Stimulated activated CD8-positive, alpha-beta memory T cell treated with anti-CD3 and anti-CD28 coated beads, Interleukin-15, amount 100 ng/mL, for 1 hour (primary cell): ENCODE measurements around the gene MBD5.

Experiments
- DNase-seq: peaks from one replicate; pipeline ENCODE4 v3.0.0-alpha.2; 2020; ENCODE audit warnings: low read depth

The MBD5 gene

DNA sequence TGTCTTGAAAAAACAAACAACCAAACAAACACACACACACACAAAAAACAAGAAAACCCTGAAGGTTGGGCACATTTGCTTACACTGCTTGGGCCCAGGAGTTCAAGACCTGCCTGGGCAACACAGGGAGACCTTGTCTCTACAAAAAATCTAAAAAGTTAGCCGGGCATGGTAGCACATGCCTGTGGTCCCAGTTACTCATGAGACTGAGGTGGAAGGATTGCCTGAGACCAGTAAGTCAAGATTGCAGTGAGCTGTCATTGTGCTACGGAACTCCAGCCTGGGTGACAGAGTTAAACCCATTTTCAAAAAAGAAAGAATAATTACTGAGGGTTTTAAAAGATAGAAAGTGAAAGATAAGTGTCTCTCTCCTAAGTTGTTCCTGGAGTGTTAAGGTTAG is 103.4 kb downstream of the MBD5 start:
- DNase-seq: no peak

DNA sequence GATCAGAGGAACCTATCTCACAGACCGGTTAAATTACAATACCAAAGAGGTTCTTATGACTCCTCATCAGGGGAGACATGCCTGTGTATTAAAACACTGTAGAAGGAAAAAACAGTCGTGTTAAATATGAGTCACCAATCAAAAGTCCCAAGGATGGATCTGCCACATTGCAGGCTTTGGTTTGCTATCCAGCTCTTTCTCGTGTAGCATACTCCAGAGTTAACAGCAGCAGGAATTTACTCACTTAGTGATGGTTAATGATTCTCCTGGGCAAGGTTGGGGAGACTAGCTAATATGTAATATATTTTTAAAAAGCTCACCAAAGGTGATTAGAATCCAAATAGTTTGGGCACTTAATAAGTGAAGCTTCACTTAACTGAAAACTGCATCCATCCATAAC is 109.7 kb downstream of the MBD5 start:
- no peak for DNase-seq

DNA sequence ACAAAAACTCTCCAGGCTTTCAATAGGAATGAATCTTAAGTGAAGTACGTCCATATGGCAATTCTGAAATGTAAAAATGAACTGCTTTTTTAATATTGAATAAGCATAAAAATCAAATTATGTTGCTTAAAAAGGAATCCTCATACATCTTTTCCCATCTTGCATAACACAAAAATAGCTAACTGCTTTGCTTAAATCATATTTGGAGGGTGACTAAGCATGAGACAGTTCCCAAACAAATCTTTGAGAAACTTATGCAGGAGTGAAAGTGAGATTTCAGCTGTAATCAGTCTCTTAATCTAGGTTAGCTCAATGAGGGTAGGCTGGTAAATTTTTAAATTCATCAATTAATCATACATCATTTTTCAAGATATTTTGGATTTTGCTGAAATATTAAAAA is 111.5 kb downstream of the MBD5 start:
- no peak for DNase-seq

DNA sequence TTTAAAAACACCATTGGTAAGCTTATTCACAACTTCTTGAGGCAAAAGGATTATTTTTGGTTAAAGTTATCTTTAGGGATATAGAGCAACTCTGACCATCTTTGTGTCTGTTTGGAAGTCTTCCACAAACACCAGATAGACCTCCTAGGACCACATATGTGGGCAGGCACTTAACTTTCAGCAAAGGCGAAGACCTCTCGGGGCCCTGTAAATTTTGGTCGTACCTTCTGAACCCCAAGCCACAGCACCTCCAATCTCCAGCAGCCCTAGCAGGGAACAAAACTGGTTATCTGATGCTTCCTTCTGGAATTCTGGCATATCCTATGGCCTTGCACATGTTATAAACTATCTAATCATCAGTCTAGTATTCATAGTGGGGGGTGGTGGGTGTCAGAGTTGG is 114.8 kb downstream of the MBD5 start:
- no peak for DNase-seq

DNA sequence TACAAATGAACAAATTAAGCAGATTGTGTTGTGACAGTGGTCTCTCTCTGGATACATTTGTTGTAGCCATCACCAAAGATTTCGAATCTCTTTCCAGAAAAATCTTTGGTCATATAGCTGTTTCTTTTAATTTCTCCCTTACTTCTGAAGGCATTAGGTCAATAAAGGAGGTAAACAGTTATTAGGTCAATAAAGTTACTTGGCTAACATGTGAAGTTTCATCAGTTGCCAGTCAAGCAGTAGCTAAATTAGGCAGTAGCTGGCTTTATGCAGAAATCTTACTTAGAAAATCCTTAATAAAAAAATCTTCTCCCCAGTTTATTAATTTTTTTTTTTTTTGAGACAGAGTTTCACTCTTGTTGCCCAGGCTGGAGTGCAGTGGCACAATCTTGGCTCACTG is 115.5 kb downstream of the MBD5 start:
- DNase-seq: no peak

DNA sequence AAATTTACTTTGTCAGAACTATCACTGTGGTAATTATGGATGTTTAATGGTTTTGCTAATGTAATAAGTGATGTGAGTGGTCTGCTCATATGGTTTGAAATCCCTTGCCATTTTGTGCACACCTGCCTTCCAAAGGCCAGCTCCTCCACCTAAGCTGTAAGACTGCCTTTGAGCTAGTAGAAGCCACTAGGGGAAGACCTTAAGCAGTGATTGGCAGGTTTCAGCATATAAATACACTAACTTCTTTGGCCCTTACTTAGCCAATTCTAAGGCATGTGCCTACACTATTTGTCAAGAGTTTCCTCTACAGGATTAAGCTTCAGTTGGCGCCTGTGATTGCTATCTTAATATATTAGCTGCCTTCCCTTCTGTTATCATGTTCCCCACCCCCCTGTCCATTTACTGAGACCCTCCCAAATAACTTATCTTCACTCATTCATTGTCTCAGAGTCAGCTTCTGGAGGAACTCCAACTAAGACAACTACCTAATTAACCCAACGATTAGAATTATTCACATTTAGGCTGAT is 141.1 kb downstream of the MBD5 start:
- DNase-seq: no peak

DNA sequence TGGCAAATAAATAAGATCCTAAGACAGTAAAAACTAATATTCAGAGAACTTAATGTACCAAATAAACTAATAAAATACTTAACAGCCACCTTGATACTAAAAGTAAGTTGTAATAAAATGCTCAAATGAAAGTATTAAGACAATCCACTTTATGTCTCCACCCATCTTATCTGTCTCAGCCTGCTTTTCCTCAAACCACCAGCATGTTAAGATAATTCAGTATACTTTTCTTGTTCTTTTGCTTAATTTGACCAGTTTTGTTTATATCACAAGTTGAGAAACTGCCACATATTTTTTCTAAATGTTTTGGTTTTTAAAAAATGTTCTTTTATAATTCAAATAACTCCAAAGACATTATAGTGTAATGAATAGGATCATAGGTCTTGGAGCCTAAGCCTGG is 142.0 kb downstream of the MBD5 start:
- no peak for DNase-seq

DNA sequence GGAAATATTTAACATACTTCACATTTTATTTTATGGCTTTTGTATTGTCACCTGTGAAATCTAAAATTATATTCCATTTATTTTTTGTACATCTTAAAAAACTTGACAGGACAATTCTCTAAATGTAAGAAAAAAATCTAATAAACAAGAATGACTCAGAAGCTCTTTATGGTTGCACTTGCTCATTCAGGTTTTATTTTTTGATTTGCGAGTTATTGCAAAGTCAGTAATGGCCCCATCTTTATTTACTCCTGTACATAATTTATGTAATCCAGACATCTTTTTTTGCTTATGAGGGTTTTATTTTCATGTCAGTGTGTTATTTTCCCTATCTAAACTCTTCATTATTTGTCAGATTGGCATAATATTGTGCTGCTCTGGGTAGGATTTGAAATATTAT is 145.1 kb downstream of the MBD5 start:
- no peak for DNase-seq

DNA sequence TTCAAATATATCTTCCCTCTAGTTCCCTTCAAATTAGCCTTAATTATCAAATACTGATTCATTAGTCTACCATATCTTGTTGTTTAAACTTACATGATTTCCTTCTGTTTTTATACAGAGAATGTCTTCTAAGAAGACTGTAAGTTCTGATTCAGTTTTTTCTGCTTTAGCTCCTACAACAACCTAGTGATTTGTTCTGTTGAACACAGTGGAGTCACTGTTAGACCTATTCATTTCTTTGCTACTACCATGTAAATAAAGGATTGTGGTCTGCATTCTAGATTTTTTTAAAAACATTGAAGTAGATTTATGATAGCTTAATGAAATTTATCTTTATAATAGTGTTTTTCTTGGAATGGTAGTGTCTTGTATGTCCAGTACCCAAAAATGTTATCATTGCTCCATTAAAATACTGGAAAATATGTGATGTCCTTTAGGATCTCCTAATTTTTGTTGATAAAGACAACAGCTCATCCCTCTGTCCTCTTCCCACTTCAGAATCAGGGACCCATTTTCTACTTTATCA is 146.4 kb downstream of the MBD5 start:
- no peak for DNase-seq

DNA sequence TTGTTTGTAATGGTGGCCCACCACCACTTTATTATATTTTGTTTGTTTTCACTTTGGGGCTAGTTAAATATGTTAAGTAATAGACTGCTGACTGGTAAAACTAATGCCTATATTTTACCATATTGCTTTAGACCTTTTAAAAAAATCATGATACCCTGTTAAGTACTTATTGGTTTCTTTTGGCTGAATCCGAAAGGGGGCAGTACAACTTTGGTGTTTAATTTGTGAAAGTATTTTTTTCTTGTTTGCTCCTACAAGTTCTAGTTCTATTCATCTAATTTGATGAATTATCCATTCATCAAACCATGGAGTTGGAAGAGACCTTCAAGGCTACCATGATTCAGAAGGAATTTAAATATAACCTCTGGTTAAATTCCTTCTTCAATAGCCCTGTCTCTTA is 147.0 kb downstream of the MBD5 start:
- no peak for DNase-seq

DNA sequence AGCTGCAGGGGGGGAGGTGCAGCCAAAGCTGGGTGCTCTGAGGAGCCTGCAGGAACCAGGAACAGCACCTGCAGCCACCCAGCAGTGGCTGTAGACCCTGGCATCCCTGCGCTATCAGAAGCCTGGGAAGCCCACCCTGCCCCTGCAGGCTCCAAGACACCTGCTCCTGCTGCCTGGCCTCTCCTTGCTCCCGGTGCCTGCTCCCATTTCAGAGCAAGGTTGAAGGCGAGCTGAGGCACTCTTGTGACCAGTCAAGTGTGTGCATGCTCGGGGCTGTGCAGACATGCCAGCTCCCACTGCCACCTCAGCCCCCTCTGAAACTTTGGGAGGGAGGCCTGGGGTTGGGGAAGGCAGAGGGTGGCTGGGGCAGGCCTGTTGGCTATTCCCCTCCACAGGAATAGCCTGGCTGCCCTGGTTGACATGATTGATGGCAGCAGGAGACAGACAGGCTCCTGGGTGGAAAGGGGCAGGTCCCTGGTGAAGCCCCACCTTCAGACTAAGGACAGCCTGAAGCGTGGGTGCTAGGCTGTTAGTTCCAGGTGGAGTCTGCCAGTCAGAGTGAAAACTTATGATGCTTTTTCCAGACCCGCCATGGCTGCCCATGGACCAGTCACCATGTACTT is 151.4 kb downstream of the MBD5 start:
- DNase-seq: no peak

DNA sequence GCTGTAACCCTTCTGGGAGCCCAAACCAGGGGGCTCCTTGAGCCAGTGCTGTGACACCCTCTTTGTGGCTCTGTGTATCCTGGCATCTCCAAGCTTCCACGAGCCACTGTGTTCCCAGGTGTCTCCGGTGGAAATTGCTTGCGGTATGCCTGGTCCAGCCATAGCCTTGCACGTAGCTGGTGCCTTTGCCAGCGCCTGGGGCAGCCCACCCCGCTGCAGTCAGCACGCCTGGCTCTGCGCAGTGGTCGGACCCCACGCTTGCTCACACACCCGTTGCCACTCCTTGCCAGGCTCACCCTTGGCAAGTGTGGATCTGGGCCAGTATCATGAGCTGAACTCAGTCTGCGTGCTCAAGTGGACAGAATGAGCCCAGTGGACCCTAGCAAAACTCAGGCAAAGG is 152.3 kb downstream of the MBD5 start:
- no peak for DNase-seq

DNA sequence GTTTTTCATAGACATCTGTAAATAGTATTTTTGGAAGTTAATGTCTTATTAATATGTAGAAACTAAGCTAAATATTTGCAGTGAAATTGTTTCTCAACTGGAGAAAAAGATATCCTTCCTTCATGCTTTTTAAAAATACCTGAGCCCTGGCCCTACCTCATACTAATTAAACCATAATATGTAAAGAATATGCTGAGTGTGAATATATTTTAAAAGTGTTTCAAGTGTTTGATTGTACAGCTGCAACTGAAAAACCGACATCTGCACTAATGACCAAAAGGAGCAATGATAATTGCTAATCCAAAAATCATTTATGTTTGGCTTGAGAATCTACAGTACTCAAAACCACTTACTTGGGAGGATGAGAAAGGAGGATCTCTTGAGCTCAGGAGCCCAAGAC is 156.7 kb downstream of the MBD5 start:
- DNase-seq: no peak

DNA sequence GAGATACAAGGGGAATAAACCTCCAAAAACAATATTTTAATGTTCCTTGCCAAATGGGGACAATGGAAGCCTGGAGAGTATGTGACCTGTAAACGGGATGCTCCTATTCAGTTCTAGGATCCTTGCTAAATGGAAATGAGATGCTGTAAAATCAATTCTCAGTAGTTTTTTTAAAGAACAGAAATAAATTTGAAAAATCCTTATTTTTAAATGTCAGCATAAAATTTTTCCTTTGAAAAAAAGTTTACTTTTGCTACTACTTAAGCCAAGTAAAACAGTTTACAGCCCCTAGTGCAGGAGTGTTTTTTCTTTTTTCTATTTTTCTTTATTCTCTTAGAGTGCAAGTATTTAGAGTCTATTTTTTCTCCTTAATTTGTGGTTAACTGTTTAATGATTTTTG is 158.8 kb downstream of the MBD5 start:
- no peak for DNase-seq

DNA sequence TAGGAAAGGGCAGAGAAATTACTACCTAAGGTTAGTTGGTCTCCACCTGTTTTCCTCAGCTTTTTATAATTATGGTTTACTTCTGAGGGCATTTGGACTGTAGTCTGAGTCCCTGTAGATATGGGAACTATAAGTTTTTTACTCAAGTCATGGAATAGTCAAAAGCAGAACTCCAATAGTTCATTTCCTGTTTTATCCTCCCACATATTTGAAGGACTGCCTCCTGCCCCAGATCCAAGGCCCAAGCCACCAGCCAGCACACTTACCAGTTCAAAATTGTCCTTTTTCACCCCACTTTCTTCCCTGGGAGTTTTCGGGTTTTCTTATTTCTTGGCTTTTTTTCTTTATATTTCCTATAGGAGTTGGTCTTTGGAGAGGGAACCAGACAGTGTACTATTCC is 164.1 kb downstream of the MBD5 start:
- no peak for DNase-seq

DNA sequence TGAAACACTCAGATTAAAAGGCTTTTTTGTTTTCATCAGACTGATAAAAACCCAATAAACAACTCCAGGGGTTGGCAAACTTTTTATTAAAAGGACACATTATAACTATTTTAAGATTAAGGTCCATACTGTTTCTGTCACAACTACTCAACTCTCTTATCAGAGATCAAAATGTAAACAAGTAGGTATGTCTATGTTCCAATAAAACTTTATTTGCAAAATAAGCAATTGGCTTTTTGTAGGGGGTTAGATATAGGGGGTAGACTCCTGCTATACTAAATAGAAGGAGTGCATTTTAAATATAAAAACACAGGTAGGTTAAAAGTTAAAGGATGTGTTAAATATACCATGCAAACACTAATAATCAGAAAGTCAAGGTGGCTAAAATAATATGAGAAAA is 174.0 kb downstream of the MBD5 start:
- no peak for DNase-seq

DNA sequence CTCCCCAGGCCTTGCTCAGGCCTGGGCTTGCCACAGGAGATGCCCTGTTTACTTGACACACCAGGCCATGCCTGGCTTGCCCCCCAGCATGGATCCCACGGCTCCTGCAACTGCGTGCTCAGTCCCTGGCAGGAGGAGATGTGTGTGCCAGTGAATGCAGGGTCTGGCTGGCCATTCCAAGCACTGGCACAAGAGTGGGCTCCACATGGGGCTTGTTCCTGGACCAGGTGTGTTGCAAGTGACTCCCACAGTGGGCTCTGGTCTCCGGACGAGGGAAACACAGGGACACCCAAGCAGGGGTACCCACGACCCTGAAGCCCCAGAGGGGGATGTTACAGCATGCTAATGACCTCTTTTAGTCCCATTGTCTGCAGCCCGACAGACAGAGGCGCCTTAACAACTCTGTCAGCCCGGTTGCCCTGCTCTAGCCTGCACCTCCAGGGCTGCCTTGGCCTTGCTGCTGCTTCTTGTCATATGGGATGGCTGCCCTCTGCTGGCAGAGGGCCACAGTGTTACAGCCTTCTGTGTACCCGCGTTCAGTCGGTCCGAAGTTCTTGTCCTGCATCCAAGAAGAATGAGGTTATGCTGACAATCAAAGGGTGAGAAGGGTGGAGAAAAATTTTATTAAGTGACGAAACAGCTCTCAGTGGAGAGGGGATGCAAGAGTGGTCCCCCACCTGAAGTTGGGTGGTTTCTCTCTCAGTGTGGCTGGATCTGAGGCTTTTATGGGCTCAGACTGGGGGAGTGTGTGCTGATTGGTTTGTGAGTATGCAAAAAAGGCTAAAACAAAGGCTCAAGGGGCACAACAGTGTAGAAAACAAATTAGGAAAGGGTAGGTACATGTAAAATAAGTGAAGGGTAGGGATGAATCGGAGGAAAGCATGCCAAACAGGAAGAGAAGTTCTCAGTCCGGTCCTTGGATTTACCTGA is 180.4 kb downstream of the MBD5 start:
- no peak for DNase-seq

DNA sequence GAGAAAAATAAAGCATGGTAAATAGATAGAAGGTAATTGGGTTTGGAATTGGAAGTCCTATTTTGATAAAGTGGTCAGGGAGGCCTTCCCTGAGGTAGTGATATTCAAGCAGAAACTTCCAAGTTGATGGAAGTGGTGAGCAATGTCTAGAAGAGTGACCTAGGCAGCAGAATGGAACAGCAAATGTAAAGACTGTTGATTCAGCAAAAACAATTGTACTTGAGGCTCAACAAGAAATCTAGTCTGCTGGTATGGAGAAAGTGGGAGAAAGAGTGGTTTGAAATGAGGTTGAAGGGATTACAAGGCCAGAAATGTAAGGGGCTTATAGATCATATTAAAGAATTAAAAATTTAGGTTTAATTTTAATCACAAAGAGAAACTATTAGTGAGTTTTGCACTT is 181.3 kb downstream of the MBD5 start:
- DNase-seq: no peak

DNA sequence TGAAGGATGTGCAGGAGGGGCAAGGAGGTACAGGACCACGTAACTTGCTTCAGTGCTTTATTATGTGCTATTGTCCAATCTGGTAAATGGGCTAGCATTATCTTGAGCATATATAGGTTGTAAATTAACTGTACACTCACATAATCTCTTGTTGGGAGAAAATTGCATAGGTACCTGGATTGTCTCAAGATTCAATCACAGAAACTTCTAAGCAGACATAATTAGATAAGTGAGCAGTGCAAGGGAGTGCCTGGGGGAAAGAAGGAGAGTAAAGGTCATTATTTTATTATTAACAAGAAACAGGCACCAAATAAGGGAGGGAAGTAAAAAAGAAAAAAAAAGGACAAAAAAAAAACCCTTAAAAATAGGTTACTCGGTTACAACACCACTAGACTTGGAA is 186.2 kb downstream of the MBD5 start:
- no peak for DNase-seq

DNA sequence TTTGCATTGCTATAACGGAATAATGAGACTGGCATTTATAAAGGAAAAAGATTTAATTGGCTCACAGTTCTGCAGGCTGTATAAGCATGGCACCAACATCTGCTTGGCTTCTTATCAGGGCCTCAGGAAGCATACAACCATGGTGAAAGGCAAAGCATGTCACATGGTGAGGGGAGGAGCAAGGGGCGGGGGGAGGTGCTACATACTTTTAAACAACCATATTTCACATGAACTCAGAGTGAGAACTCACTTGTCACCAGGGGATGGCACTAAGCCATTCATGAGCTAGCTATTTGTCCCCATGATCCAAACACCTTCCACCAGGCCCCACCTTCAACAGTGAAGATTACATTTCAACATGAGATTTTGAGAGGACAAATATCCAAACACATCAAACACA is 188.7 kb downstream of the MBD5 start:
- DNase-seq: no peak

DNA sequence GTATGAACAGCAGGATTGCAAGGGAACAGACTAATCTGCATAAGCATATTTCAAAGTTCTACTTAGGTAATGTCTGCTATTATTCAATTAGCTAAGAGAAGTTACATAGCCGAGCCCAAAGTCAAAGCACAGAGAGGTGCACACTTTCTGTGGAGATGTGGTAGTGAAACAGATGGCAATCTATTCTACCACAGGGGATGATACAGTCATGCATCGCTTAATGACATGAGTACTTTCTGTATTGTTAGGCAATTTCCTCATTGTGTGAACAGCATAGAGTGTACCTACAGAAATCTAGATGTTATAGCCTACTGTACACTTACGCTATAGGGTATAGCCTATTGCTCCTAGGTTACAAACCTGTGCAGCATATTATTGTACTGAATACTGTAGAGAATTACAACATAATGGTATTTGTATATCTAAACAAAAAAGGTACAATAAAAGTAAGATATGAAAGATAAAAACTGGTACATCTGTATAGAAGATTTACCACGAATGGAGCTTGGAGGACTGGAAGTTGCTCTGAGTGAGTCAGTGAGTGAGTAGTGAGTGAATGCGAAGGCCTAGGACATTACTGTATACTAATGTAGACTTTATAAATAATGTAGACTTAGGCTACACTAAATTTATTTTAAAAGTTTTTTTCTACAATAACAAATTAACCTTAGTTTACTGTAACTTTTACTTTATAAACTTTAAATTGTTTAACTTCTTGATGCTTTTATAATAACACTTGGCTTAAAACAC is 197.6 kb downstream of the MBD5 start:
- no peak for DNase-seq

DNA sequence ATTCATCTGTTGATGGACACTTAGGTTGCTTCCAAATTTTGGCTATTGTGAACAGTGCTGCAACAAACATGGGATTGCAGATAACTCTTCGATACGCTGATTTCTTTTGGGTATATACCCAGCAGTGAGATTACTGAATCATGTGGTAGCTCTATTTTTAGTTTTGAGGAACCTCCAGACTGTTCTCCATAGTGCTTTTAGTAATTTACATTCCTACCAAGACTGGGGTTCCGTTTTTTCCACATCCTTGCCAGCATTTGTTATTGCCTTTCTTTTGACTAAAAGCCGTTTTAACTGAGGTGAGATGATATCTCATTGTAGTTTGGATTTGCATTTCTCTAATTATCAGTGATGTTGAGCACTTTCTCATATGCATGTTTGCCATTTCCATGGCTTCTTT is 200.3 kb downstream of the MBD5 start:
- no peak for DNase-seq

DNA sequence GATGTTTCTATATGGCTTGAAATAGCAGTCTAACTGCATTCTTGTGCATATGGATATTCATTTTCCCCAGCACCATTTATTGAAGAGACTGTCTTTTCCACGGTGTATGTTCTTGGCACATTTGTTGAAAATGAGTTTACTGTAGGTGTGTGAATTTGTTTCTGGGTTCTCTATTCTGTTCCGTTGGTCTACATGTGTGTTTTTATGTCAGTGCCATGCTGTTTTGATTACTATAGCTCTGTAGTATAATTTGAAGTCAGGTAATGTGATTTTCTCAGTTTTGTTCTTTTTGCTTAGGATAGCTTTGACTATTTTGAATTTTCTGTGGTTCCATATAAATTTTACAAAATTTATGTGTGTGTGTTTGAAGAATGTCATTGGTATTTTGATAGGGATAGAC is 201.0 kb downstream of the MBD5 start:
- DNase-seq: no peak
